Activated naive CD8-positive, alpha-beta T cell treated with anti-CD3 and anti-CD28 coated beads for 36 hours (primary cell): ENCODE data around the gene DHDDS. TPM values are rescaled to one million over a fixed set of nuclear protein-coding genes. Genes with fewer than 3 reads are reported as not detected.

Experiments used
- DNase-seq: peaks from one replicate; pipeline ENCODE4 v3.0.0; 2021
- H3K27ac Mint-ChIP-seq: one replicate; pipeline ENCODE4 v1.8.0; 2022; ENCODE audit warnings: mild to moderate bottlenecking, moderate library complexity, mixed read lengths
- H3K27me3 Mint-ChIP-seq: one replicate; pipeline ENCODE4 v1.8.0; 2022; ENCODE audit warnings: mild to moderate bottlenecking, mixed read lengths
- H3K36me3 Mint-ChIP-seq: one replicate; pipeline ENCODE4 v1.8.0; 2021; ENCODE audit warnings: mild to moderate bottlenecking, mixed read lengths
- H3K4me1 Mint-ChIP-seq: one replicate; pipeline ENCODE4 v1.8.0; 2021; ENCODE audit warnings: mixed read lengths
- H3K4me3 Mint-ChIP-seq: one replicate; pipeline ENCODE4 v1.8.0; 2022; ENCODE audit warnings: mild to moderate bottlenecking, moderate library complexity, mixed read lengths
- H3K9me3 Mint-ChIP-seq: one replicate; pipeline ENCODE4 v1.8.0; 2022; ENCODE audit warnings: mixed read lengths
- total RNA-seq, 2 experiments: library from RNA; stranded (reverse); gene quantifications; one replicate each; pipeline ENCODE4 v1.2.3, GENCODE V29; 2021

The DHDDS gene
- total RNA-seq, 2 experiments from 2014 or later: 43.8 to 45.9 TPM

DNA sequence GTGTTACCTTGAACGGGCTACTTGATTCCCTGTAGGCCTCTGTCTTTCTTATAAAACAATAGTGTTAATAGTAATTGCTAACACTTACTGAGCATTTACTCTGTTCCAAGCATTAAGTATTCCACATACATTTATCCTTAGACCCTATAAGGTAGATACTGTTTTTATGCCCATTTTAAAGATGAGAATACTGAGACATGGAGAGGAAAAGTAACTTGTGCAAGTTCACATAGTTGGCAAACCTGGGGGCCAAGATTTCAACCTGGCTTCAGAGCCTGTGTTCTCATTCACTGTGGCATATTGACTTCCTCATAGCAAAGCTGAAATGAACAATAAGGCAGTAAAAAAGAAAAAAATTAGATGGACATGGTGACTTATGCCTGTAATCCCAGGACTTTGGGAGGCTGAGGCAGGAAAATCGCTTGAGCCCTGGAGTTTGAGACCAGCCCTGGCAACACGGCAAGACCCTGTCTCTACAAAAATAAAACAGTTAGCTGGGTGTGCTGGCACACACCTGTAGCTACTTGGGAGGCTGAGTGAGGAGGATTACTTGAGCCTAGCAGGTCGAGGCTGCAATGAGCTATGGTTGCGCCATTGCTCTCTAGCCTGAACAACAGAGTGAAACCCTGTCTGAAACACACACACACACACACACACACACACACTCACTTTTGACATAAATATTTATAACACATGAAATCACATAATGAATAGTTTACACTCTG lies 20.5 kb downstream of the DHDDS start:
- Mint-ChIP-seq H3K36me3 (peaks cover 16% of the 10 kb centered on the region), H3K27ac (no peak overlapping the region), H3K4me3 (no peak overlapping the region), H3K27me3 (no peaks in the 10 kb centered on the region), H3K9me3 (no peaks in the 10 kb centered on the region), H3K4me1 (no peaks in the 10 kb centered on the region)
- DNase-seq: no peak

DNA sequence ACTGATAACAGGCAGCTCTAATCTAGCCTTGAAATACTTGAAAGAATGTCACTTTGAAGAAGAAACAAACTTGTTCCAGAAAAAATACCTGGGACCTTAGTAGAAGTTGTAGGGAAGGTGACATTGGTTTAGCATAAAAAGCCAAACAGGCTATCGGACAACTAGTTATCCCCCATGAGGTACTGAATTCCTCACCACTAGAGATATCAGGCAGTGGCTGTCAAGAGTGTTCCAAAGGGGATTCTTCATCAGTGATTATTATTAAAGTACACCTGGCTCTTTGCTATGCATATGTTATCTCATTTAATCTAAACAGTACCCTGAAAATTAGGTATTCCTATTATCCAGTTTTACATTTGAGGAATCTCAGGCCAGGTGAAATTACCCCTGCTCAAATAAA lies 27.0 kb downstream of the DHDDS start:
- no peaks in the 10 kb centered on the region for H3K4me1 Mint-ChIP-seq
- H3K27me3 Mint-ChIP-seq: no peaks in the 10 kb centered on the region
- no peaks in the 10 kb centered on the region for H3K9me3 Mint-ChIP-seq
- no peak overlapping the region for H3K4me3 Mint-ChIP-seq
- peaks cover 17% of the 10 kb centered on the region for H3K36me3 Mint-ChIP-seq
- H3K27ac Mint-ChIP-seq: no peak overlapping the region
- DNase-seq: no peak

DNA sequence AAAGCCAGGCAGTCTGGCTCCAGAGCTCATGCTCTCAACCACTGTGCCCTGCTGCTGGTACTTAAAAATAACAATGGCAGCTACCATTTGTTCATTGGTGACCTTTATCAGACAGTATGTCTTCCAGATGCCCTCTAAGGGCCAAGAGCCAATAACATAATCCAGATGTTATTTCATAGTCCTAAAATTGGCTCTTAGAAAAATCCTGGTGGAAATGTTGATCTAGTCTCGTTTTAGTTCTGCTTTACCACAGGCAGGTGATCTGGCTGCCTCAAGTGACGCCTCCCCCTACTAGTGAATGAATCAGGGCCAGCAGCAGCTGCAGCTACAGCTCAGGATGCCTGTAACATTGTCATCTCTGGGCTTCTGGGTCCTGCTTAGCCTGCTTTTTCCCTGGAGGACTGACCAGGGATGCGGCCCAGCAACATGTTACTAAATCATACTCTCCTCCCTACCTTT lies 27.5 kb downstream of the DHDDS start:
- Mint-ChIP-seq H3K4me1 (no peaks in the 10 kb centered on the region), H3K27ac (no peak overlapping the region), H3K4me3 (no peak overlapping the region), H3K36me3 (peaks cover 17% of the 10 kb centered on the region), H3K27me3 (no peaks in the 10 kb centered on the region), H3K9me3 (no peaks in the 10 kb centered on the region)
- no peak for DNase-seq

DNA sequence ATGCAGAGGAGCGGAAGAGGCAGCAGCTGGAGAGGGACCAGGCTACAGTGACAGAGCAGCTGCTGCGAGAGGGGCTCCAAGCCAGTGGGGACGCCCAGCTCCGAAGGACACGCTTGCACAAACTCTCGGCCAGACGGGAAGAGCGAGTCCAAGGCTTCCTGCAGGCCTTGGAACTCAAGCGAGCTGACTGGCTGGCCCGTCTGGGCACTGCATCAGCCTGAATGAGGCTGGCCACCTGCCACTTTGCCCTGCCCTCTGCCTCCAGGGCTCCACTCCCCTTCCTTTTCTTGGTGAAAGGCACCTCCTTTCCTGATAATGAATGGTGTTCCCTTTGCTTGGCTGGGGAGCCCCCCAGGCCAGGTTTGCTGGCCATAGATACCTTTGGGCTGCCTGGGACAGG lies 36.8 kb downstream of the DHDDS start:
- H3K4me3 Mint-ChIP-seq: no peak overlapping the region
- H3K27me3 Mint-ChIP-seq: no peaks in the 10 kb centered on the region
- H3K4me1 Mint-ChIP-seq: peaks cover 25% of the 10 kb centered on the region
- H3K36me3 Mint-ChIP-seq: peaks cover 23% of the 10 kb centered on the region
- no peaks in the 10 kb centered on the region for H3K9me3 Mint-ChIP-seq
- H3K27ac Mint-ChIP-seq: peak overlapping the region; percentile 21
- DNase-seq: no peak

DNA sequence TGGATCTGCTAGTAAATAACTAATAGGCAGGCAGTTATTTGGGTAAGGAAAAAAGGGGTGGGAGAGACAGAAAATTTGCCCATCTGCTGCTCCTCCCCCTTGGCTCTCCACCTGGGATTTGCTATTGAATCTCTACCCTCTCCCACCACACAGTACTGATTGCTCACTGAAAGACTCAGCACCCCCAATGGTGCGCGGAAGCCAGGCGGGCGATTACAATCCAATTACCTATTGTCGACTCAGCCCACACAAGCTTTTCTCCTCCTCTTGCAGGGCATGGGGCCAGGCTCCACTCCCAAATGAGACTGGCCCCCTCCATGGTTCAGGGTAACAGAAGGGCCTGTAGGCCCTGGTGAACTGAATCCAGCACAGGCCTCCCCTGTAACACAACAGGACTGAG lies 37.4 kb downstream of the DHDDS start:
- Mint-ChIP-seq H3K27me3 (no peaks in the 10 kb centered on the region), H3K27ac (no peak overlapping the region), H3K4me3 (no peak overlapping the region), H3K36me3 (peaks cover 29% of the 10 kb centered on the region), H3K9me3 (no peaks in the 10 kb centered on the region), H3K4me1 (peaks cover 31% of the 10 kb centered on the region)
- no peak for DNase-seq

DNA sequence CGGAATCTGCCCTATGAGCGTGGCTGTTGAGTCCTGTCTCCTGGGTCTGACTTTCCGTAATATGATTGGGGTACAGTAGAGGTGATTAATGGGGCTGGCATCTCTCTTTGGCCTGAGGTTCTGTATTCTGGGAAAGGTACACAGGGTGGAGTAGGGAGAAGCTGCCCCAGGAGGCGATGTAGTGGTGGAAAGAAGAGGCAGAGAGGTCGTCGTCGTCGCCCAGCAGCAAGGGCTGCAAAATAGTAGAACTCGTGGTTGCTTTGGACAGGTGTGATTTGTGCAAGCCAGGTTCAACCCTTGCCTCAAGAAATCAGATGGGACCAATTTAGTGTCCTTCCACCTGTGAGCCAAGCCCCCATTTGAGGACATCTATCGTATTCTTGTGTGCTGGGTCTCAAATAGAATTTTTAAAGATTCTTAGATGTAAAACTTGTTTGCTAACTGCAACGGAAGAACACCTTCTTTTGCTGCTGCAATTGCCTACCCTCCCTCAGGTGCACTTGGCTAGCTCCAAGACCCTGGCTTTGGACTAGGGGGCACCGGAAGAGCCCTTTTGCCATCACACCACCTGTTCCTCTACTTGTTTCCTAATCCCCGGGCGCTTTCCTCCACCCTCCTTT lies 38.9 kb downstream of the DHDDS start:
- peaks cover 37% of the 10 kb centered on the region for H3K36me3 Mint-ChIP-seq
- no peaks in the 10 kb centered on the region for H3K27me3 Mint-ChIP-seq
- H3K4me3 Mint-ChIP-seq: peak overlapping the region; percentile 90
- no peaks in the 10 kb centered on the region for H3K9me3 Mint-ChIP-seq
- peaks cover 38% of the 10 kb centered on the region for H3K4me1 Mint-ChIP-seq
- DNase-seq: no peak
- peak overlapping the region; percentile 20 for H3K27ac Mint-ChIP-seq

DNA sequence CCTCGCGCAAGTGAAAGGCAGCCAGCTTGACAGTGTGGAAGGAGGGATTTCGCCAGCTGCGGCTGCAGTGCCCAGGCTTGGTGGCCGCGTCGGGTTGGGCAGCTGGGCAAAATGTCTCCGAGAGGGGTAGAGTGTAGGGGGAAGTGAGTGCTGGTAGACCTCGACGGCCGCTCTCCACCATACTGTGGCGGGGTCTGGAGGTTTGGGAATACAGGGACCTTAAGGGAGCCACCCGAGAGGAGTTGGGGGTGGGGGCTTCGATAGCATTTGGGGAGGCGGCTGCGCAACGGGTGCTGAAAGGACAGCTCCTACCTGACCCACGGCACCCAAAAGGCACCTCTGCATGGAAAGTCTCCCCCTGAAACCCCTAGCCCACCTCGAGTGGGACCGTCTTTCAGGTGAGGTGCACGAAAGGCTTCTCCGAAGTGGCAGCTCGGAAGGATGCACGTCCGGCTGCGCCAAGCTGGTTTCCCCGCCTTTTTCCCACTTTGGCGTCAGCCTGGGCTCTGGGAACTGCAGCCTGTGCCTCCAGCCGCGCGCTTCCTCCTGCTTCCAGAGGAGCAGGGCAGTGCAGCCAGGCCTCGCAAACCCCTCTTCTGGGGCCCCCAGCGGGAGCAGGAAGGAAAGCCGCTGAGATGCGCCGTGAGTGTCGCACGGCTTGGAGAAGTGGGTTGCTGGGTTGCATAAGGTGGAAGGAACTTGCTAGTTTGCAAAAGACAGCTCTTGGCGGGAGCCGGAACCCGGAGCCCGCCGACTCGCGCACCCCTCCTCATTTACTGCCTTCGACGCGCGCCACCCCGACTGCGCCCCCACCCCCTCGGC lies 39.6 kb downstream of the DHDDS start:
- Mint-ChIP-seq H3K27ac (peak overlapping the region; percentile 97), H3K9me3 (no peaks in the 10 kb centered on the region), H3K4me1 (peaks cover 44% of the 10 kb centered on the region), H3K36me3 (peaks cover 42% of the 10 kb centered on the region), H3K4me3 (peak overlapping the region; percentile 90), H3K27me3 (no peaks in the 10 kb centered on the region)
- peak; percentile 39 for DNase-seq

DNA sequence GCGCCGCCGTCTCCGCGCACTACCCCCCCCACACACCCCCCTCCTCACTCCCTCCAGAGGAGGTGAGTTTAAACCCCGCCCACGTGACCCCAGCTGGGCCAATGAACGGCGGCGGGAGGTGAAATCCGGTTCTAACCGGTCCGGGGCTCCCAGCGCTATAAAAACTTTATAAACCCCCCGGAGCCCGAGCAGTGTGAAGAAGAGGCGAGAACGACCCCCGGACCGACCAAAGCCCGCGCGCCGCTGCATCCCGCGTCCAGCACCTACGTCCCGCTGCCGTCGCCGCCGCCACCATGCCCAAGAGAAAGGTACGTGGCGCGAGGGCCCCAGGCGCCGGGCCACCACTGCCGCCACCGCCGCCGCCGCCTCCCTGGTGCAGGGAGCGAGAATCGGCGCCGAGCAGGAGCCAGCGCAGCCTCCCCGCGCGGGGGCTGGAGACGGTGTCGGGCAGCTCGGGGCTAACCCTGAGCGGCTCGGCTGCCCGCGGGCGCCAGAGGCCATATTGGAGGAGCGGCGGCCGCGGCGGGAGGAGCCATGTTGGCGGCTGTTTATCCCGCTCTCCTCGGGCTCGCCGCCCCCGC lies 40.3 kb downstream of the DHDDS start, which contains the start of gene HMGN2:
Gene HMGN2 (plus strand): TSS at position 121 of the 581 bp plus-strand sequence. CDS start 173 bp downstream, at position 294.
- Mint-ChIP-seq H3K36me3 (peaks cover 42% of the 10 kb centered on the region), H3K27me3 (no peaks in the 10 kb centered on the region), H3K9me3 (no peaks in the 10 kb centered on the region), H3K4me1 (peaks cover 49% of the 10 kb centered on the region), H3K4me3 (peak within 1 kb of the TSS; percentile 92), H3K27ac (peak within 1 kb of the TSS; percentile 97)
- DNase-seq: peak; percentile 86

DNA sequence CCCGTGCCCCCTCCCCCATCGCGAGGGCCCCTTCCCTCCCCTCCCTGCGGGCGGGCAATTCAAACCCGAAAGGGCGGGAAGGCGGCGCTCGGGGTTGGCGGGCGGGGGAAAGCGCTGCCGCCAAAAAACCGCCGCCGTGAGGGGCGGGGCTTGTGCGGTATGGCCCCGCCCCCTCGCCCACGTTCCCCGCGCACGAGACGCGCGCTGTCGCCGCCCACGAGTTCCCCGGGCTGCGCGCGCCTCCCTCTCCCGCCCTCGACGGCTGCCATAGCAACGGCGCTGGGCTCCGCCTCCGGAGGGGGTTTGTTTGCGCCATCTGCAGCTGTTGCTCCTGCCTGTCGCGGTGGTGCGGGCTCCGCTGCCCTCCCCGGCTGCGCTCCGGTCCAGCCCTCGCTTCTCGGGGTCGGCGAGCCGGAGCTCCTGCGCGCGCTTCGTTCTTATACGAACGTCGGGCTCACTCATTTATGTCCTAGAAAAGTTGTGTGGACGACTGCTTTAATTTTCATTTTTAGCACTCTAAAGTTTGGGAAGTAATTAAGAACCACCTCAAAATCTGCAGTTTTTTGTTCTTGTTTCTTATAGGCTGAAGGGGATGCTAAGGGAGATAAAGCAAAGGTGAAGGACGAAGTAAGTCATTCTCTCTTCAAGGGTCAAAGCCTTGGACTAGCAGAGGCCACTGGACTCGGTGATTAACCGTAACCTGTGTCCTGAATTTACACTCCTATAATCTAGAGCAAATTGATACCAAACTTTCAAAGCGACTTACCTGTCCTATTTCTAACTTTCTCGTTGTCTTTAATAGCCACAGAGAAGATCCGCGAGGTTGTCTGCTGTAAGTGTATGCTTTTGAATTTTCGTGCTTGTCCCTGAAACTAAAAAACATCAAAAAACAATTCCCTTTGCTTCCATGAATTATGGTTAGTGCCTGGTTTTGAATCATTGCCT lies 41.1 kb downstream of the DHDDS start:
- Mint-ChIP-seq H3K36me3 (peaks cover 47% of the 10 kb centered on the region), H3K4me1 (peaks cover 53% of the 10 kb centered on the region), H3K9me3 (no peaks in the 10 kb centered on the region), H3K27ac (peak overlapping the region; percentile 83), H3K4me3 (peak overlapping the region; percentile 92), H3K27me3 (no peaks in the 10 kb centered on the region)
- peak; percentile 95 for DNase-seq

DNA sequence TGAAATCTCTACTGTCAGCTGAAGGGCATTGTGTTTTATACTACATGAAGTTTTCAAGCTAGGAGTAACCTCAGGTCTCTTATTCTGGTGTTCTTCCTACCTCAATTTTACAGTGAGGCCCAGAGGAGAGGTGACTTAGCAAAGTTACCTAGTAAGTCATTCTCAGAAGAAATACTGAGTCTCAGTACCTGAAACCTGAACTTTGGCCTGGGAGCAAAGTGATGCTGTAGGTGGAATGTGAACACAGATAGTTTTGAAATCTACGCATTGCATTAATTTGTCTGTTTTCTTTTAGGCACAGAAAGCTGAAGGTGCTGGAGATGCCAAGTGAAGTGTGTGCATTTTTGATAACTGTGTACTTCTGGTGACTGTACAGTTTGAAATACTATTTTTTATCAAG lies 42.7 kb downstream of the DHDDS start:
- Mint-ChIP-seq H3K27me3 (no peaks in the 10 kb centered on the region), H3K27ac (peak overlapping the region; percentile 83), H3K36me3 (peaks cover 48% of the 10 kb centered on the region), H3K9me3 (no peaks in the 10 kb centered on the region), H3K4me3 (peak overlapping the region; percentile 92), H3K4me1 (peaks cover 49% of the 10 kb centered on the region)
- DNase-seq: no peak

DNA sequence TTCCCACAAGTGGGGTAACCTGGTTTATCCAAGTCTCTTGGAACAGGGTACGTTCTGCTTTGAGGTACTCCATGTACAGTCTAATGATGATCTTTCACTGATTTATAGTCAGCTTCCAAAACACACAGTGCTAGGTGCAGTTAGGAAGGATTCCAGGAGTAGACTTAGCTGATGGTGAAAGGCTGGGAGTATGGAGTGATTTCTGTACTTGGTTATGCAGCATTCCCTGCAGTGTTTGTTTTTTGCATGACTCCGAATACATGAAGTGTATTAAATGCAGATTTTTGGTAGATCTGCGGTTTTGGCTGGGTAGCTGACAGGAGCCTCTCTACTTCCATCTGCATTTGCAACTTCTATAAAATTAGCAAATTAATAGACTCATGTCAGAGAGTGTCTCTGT lies 43.9 kb downstream of the DHDDS start:
- H3K36me3 Mint-ChIP-seq: peaks cover 45% of the 10 kb centered on the region

DNA sequence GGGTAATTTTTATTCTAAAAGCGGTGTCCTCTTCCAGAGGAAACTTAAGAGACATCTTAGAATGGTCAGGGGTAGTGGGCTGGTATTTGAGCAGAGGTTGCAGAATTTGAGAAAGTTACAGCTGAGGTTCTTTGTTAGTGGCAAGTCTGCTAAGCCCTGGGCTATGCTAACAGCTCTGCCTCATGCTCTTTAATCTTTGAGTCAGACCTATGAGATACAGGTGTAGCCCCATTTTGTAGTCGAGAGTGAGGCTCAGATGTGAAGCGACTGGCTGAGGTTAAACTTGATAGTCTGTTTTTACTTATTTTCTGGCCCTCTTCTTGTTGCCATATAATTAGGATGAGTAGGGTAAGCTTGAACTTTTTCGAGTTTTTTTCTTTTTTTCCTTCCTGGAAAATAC lies 44.8 kb downstream of the DHDDS start:
- no peaks in the 10 kb centered on the region for H3K9me3 Mint-ChIP-seq
- no peaks in the 10 kb centered on the region for H3K27me3 Mint-ChIP-seq
- H3K27ac Mint-ChIP-seq: peak overlapping the region; percentile 78
- no peak overlapping the region for H3K4me3 Mint-ChIP-seq
- H3K36me3 Mint-ChIP-seq: peaks cover 45% of the 10 kb centered on the region
- H3K4me1 Mint-ChIP-seq: peaks cover 32% of the 10 kb centered on the region
- no peak for DNase-seq

More for the DNA sequence above, 43.9 kb downstream of the DHDDS start:
- Mint-ChIP-seq H3K27ac (peak overlapping the region; percentile 62), H3K27me3 (no peaks in the 10 kb centered on the region), H3K4me3 (no peak overlapping the region), H3K9me3 (no peaks in the 10 kb centered on the region), H3K4me1 (peaks cover 41% of the 10 kb centered on the region)
- no peak for DNase-seq

DNA sequence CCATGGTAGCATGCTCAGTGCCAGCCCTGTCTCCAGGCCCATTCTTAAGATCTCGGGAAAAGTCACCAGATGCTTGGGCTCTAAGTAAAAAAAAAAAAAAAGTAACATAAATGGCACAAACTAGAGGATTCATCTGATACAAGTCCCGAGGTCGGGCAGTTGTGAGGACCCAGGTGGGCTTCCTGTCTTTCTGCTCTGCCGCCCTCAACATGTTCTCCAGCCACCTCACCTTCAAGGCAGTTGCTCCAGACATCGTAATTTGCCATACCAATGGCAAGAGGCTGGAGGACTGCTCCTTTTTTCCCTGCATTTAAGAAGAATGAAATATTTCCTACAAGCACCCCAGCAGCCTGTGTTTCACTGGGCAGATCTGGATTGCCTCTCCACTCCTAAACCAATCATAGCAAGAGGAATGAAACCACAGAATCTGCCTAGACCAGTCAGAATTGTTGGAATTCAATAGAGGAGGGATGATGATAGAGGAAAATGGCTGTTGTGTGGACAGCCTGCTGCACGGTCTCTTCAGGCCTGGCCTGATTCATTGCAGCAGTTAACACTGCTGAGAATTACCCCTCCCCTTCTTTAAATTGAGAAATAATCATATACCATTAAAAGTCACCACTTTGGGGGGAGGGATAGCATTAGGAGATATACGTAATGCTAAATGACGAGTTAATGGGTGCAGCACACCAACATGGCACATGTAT lies 45.5 kb downstream of the DHDDS start:
- H3K4me1 Mint-ChIP-seq: peaks cover 35% of the 10 kb centered on the region
- no peak for DNase-seq
- H3K36me3 Mint-ChIP-seq: peaks cover 46% of the 10 kb centered on the region
- peak overlapping the region; percentile 9 for H3K27ac Mint-ChIP-seq
- H3K27me3 Mint-ChIP-seq: no peaks in the 10 kb centered on the region
- H3K4me3 Mint-ChIP-seq: no peak overlapping the region
- H3K9me3 Mint-ChIP-seq: no peaks in the 10 kb centered on the region
